ENCODE measurements around the gene OR10Z1. TPM values are rescaled to one million over a fixed set of nuclear protein-coding genes. Genes with fewer than 3 reads are reported as not detected.

Gene OR10Z1
- total and polyA plus RNA-seq, 2 of the 13 experiments (the other 11 are each of a cell fraction or from before 2014, with no cell fraction given): not detected

GRCh38 chr1:158564608-158565007 lies 40.5 kb upstream of the OR10Z1 start (continued):
- TF ChIP-seq TRAFD1 (CRISPR knock-in tag; IDR thresholded peaks at IDR 0.05; ENCODE audit: borderline replicate concordance) (no peak), ZNF34 (CRISPR knock-in tag; IDR thresholded peaks at IDR 0.05; ENCODE audit: borderline replicate concordance) (no peak), ZBTB1 (CRISPR knock-in tag; IDR thresholded peaks at IDR 0.05; ENCODE audit: borderline replicate concordance) (no peak)

- 0% methylated on average over 3 of the region's 3 CpGs for WGBS (ENCODE audit: low lambda C conversion rate)
- Histone ChIP-seq H3K27me3 (ENCODE audit: control insufficient read depth in 1 of 2, insufficient read depth in 2 of 2, low read length in 2 of 2) (no peaks in the 10 kb centered on the region), H3K4me2 (ENCODE audit: low read depth, low read length) (no peak within 1 kb of the TSS), H3K4me3 (replicated peaks in 1 of 3; ENCODE audit: insufficient read depth in 1 of 3, low read depth in 2 of 3, low read length in 3 of 3) (no peak within 1 kb of the TSS), H3K9ac (ENCODE audit: insufficient read depth, low read depth, low read length) (no peak within 1 kb of the TSS), H3K36me3 (replicated peaks in 1 of 2; ENCODE audit: control insufficient read depth in 1 of 2, insufficient read depth in 2 of 2, low read length in 2 of 2) (no peaks in the 10 kb centered on the region), H3K4me1 (ENCODE audit: insufficient read depth, low read length) (no peaks in the 10 kb centered on the region), H3K27ac (ENCODE audit: extremely low read length, insufficient read depth, low read length) (no peak within 1 kb of the TSS), H4K20me1 (ENCODE audit: insufficient read depth, low read length) (no peaks in the 10 kb centered on the region), H2AFZ (ENCODE audit: low read length) (no peak within 1 kb of the TSS), H3K79me2 (ENCODE audit: insufficient read depth, low read length) (no peaks in the 10 kb centered on the region), H3K9me3 (ENCODE audit: low read length) (peaks cover 10% of the 10 kb centered on the region)
- intact Hi-C loops (cut with micrococcal nuclease; ENCODE audit: unreplicated experiment) (no loop called here), in situ Hi-C loops (cut with HindIII; ENCODE audit: extremely low pct_ligation_motif_present, low pct_unique_long_range_greater_than_20kb) (no loop called here)
- TF ChIP-seq SNAPC4 (CRISPR knock-in tag; IDR thresholded peaks at IDR 0.05): no peak
- no peak for TF ChIP-seq NAIF1 (CRISPR knock-in tag; IDR thresholded peaks at IDR 0.05; ENCODE audit: borderline replicate concordance)
- no peak for TF ChIP-seq ZNF558 (CRISPR knock-in tag; IDR thresholded peaks at IDR 0.05; ENCODE audit: borderline replicate concordance)
- no peak for TF ChIP-seq ZNF567 (CRISPR knock-in tag; IDR thresholded peaks at IDR 0.05; ENCODE audit: borderline replicate concordance)
- TF ChIP-seq ZNF138 (CRISPR knock-in tag; IDR thresholded peaks at IDR 0.05; ENCODE audit: low read depth): no peak
- no peak for FAIRE-seq
- BruUV-seq (replicated peaks): no TSS peak
- CTCF ChIA-PET (ENCODE audit: low intra/inter-chr PET ratio, low total read pairs): no interaction called here
- ATAC-seq: no peak
- no peak for DNase-seq (ENCODE audit: low spot score)
- POLR2A ChIA-PET: no interaction called here
Measured at GRCh38 chr1:158570480-158570879, 34.6 kb upstream of the OR10Z1 start, which contains the start of gene OR6P1. Gene OR6P1 (minus strand): TSS chr1:158570580. CDS start chr1:158563604, 6,976 bp downstream.

Measured in HepG2 (cell line).